GM18519 (cell line): ENCODE results near the gene KCND3.
"Not testable (repeated sequence)": the region's sequence is repeated elsewhere in the genome, so short reads cannot be mapped to it uniquely, and the experiment has no call there.

ENCODE experiments used
- ATAC-seq: cut with Tn5 transposase; IDR thresholded peaks from one replicate; pipeline ENCODE4 v1.9.1; 2021; ENCODE audit warnings: mild to moderate bottlenecking, moderate library complexity; ENCODE audit not compliant: unreplicated experiment, low FRiP score

The KCND3 gene

DNA sequence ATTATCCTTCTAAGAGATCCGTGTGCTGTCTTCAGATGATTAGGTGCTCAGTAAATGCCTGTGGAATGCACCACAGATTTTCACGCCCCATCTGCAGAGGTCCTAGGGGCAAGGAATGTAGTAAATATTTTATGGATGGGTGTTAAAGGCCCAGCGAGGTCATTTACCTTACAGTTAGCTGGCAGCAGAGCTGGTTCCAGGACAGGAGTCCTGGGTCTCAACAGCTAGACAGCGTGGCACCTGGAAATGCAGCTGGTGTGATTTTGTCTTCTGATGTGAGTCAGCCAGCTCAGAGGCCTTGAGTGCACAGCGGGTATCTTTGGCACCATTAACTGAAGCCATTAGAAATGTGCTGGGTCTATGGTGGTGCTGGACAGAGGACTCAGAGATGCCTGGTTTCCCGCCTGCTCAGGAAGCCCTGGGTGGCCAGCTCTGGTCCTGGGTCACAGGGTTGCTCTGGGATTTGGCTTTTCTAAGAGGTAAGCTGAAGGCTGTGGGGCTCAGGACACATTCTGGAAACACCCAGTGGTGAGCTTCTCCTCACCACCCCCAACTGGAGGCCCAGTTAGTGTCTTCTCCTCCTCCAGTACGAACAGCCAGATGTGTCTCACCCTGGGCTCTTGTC, 168.2 kb downstream of the KCND3 start:
- ATAC-seq, result no peak

- ATAC-seq, result no peak
These were observed 169.8 kb downstream of the KCND3 start for GRCh38 chr1:111819566-111820263.

DNA sequence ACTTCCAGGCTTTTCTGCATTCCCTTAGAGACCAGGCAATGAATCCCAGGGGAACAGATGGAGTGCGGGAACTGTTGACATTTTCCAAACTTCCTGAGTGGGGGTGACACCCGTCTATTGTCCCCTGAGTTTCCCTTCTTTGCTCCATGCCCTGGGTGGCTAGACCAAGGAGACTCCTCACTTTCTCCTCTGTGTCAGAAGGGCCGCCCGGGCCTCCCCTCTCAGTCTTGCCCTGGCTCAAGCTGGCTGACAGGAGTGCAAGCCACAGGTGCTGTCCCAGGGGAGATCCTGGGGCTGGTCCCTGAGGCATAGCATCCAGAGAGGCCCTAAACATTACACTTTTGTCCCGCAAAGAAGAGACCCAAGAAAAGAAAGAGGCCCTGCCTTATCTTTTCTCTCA, 170.9 kb downstream of the KCND3 start:
- no peak for ATAC-seq

- no peak for ATAC-seq
These were observed 171.4 kb downstream of the KCND3 start for GRCh38 chr1:111818081-111818480.

GRCh38 chr1:111814642-111815041, 174.8 kb downstream of the KCND3 start:
- ATAC-seq, result no peak

GRCh38 chr1:111814305-111814628, 175.2 kb downstream of the KCND3 start:
- ATAC-seq, result no peak

DNA sequence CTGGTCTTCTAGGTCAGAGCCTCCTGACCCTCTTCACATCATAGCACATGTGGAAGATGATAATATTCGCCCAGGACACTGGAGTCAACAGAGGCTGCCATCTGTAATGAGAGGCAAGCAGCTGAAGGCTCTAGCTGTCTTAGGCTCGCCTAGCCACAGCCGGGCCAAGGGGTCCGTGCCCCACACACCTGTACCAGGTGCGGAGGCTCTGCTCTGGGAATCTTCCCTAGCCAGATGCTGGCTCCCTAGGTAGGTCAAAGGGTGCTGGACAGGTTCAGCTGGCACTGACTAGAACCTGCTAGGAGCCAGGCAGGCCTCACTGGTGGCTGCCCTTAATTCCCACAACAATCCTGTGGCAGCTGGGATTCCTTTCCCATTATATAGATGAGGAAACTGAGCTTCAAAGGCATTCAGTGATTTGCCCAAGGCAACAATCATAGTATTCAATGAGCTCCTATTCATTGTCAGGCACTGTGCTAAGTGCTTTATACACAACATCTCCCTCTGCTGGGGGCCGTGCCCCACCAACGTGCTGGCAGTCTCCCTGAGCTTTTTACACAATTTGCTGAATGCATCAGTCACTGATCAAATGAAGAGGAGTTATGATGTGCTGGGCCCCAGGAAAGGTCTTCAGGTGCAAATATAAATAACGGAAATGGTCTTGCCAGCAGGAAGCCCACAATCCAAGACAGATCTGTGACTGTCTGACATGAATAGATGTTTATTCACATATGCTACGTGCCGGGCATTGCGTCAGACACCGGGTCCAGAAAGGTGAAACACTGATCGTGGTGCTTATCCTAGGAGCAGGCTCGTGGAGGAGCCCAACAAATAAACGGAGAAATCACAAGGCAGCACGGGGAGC, 175.8 kb downstream of the KCND3 start:
- ATAC-seq, result no peak

GRCh38 chr1:111812306-111812705, 177.2 kb downstream of the KCND3 start:
- ATAC-seq, result no peak

DNA sequence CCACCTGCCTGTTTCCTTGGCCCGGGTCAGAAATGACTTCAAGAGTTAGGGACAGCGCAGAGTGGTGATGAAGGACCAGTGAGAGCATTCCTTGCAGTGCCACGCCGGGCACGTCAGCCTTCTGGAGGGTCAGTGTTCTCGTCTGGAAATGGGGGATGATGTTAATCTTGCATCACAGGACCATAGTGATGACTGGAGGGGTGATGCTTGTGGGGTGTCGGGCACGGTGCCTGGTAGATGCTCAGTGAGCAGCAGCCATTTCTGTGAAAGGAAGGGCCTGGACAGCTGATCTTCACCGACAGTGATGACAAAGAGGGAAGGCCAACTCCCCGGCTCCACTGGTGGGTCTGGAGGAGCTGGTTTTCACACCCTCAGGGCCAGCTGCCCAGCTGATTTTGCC, 177.6 kb downstream of the KCND3 start:
- ATAC-seq, result no peak

GRCh38 chr1:111805251-111805650, 184.2 kb downstream of the KCND3 start:
- no peak for ATAC-seq

DNA sequence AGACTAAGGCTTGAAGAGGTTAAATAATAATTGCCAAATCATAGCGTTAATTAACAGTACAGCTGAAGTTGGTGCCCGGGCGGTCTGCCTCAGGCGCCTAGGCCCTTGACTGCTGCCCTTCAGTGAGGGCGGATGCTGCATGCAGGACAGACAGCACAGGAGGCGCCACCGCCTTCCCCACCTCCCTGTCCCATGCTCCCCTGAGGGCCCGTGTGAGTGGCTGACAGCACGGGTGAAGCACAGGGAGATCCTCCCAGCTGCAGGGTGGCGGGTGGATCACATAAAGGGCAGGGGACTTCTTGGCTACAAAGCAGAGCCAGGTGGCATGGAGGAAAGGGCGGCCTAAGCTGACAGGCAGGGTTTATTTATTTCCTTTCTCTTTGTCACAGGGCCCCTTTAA, 184.7 kb downstream of the KCND3 start:
- ATAC-seq, result no peak

GRCh38 chr1:111803951-111804350, 185.5 kb downstream of the KCND3 start:
- ATAC-seq, result no peak

- ATAC-seq, result no peak
These were observed 186.5 kb downstream of the KCND3 start for GRCh38 chr1:111802984-111803383.

GRCh38 chr1:111802110-111802509, 187.4 kb downstream of the KCND3 start:
- ATAC-seq, result no peak

GRCh38 chr1:111801071-111801850, 188.2 kb downstream of the KCND3 start:
- ATAC-seq, result no peak

DNA sequence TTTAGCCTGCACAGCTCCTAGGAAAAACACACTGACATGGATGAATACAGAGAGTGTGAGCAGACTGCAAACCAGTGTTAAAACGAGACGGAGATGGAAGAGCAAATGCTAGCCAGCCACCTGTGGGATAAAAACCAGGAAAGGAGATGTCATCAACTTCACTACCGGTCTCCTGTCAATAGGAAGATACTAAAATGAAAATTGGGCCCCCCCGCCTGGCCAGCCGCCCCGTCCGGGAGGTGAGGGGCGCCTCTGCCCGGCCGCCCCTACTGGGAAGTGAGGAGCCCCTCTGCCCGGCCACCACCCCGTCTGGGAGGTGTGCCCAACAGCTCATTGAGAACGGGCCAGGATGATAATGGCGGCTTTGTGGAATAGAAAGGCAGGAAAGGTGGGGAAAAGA, 189.7 kb downstream of the KCND3 start:
- not testable (repeated sequence) for ATAC-seq

- no peak for ATAC-seq
These were observed 190.9 kb downstream of the KCND3 start for GRCh38 chr1:111798580-111798979.

GRCh38 chr1:111795401-111795800, 194.1 kb downstream of the KCND3 start:
- ATAC-seq, result no peak

- ATAC-seq, result no peak
These were observed 195.5 kb downstream of the KCND3 start for GRCh38 chr1:111793923-111794322.

- no peak for ATAC-seq
These were observed 197.2 kb downstream of the KCND3 start for GRCh38 chr1:111792249-111792648.

DNA sequence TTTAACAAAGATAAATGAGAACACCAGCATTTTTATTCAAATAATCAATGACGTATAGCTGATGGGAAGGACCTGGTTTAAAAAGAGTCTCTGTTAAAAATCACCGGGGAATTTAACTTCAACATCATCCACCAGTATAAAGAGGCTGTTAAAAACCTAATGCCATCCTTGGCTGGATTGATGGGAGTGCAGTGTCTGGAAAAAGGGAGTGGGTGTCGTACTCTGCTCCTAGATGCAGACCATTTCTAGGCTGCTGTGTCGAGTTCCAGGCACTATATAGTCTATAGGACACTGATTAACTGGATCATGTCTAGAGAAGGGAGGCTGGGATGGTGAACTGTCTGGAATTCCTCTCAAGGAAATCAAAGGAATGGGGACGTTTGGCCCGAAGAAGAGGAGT, 197.7 kb downstream of the KCND3 start:
- no peak for ATAC-seq
